Ascending aorta (tissue), 2 donors: ENCODE measurements around the gene HOTAIR. TPM values are rescaled to one million over a fixed set of nuclear protein-coding genes. Genes with fewer than 3 reads are reported as not detected.

Source experiments
- DNase-seq, 2 donors: peaks; one replicate each; pipeline ENCODE4 v3.0.0-alpha.2; 2019; ENCODE audit warnings: low spot score in 2 of 2
- H3K27ac ChIP-seq, 2 donors: fragments of 200-600 bp; sonication (generic); one replicate each; pipeline ENCODE4 v1.5.1; 2016 to 2017; ENCODE audit warnings: mild to moderate bottlenecking in 1 of 2
- H3K27me3 ChIP-seq: fragments of 200-600 bp; sonication (generic); one replicate; pipeline ENCODE4 v1.5.1; 2017
- H3K36me3 ChIP-seq, 2 donors: fragments of 200-600 bp; sonication (generic); one replicate each; pipeline ENCODE4 v1.5.1; 2016
- H3K4me1 ChIP-seq, 2 donors: fragments of 200-600 bp; sonication (generic); one replicate each; pipeline ENCODE4 v1.5.1; 2016 to 2017; ENCODE audit warnings: mild to moderate bottlenecking in 1 of 2
- H3K4me3 ChIP-seq, 2 donors: fragments of 200-600 bp; sonication (generic); one replicate each; pipeline ENCODE4 v1.5.1; 2016 to 2017; ENCODE audit warnings: mild to moderate bottlenecking in 1 of 2
- H3K9me3 ChIP-seq, 2 donors: fragments of 200-600 bp; sonication (generic); one replicate each; pipeline ENCODE4 v1.5.1; 2016
- intact Hi-C: fragments of 100-400 bp; cut with DNase I; formaldehyde crosslinking; loops from one replicate; pipeline ENCODE4 v1.15.1; 2023
- total RNA-seq: library from RNA; depleted of rRNA; stranded (reverse); fragments of >200 nt; gene quantifications from one replicate; pipeline ENCODE4 v1.1.0, GENCODE V29; 2016
- TF ChIP-seq, protein P1 (sequence below), 3 experiments: fragments of 200-600 bp in 2 of 3; fragments of 450-650 bp in 1 of 3; sonication (generic) in 2 of 3; IDR thresholded peaks; one replicate each; pipeline ENCODE4 v1.5.1; 2016 to 2019; ENCODE audit warnings: antibody characterized with exemption in 3 of 3, mild to moderate bottlenecking in 1 of 3, moderate library complexity in 1 of 3

The HOTAIR gene
- total RNA-seq, 1 donor from 2014 or later = not detected

DNA sequence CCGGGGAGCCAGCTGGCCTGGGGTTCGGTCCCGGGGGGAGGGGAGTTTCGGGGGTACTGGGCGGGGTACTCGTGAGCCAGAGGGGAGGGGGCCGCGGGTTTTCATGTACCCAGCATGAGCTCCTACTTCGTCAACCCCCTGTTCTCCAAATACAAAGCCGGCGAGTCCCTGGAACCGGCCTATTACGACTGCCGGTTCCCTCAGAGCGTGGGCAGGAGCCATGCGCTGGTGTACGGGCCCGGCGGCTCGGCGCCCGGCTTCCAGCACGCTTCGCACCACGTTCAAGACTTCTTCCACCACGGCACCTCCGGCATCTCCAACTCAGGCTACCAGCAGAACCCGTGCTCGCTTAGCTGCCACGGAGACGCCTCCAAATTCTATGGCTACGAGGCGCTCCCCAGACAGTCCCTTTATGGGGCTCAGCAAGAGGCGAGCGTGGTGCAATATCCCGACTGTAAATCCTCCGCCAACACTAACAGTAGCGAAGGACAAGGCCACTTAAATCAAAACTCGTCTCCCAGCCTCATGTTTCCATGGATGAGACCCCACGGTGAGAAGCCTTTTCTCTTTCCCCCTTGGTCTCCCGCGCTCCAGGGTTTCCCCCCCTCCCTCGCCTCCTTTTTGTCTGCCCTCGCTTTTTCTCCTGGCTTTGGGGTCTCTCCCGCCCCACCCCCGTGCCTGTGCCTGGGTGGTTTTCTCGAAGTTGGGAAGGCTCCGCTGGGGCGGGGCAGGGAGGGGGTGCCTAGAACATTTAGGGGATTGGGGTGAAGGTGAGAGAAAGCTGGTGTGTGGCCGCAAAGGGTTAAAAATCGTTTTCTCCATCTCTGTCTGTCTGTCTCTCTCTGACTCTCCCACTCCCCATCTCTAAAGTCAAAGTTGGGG lies 34.7 kb upstream of the HOTAIR start:
- no peak for DNase-seq
- H3K27ac ChIP-seq = peak overlapping the region in 1 of 2 donors; percentile 41
- intact Hi-C loops = loop anchor here (10.0 kb wide), 1 partner anchor 345 kb away; no protein-coding TSS in a partner anchor
- peak overlapping the region; percentile 56 to 59 for H3K4me3 ChIP-seq
- H3K36me3 ChIP-seq = no peaks in the 10 kb centered on the region
- TF ChIP-seq, protein P1, sequence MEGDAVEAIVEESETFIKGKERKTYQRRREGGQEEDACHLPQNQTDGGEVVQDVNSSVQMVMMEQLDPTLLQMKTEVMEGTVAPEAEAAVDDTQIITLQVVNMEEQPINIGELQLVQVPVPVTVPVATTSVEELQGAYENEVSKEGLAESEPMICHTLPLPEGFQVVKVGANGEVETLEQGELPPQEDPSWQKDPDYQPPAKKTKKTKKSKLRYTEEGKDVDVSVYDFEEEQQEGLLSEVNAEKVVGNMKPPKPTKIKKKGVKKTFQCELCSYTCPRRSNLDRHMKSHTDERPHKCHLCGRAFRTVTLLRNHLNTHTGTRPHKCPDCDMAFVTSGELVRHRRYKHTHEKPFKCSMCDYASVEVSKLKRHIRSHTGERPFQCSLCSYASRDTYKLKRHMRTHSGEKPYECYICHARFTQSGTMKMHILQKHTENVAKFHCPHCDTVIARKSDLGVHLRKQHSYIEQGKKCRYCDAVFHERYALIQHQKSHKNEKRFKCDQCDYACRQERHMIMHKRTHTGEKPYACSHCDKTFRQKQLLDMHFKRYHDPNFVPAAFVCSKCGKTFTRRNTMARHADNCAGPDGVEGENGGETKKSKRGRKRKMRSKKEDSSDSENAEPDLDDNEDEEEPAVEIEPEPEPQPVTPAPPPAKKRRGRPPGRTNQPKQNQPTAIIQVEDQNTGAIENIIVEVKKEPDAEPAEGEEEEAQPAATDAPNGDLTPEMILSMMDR (IDR thresholded peaks at IDR 0.05) = no peak
- no peaks in the 10 kb centered on the region for H3K9me3 ChIP-seq
- peaks cover 0 to 11% of the 10 kb centered on the region in 2 donors for H3K4me1 ChIP-seq
- peaks cover 5% of the 10 kb centered on the region for H3K27me3 ChIP-seq

- H3K4me1 ChIP-seq = peaks cover 0 to 11% of the 10 kb centered on the region in 2 donors
- TF ChIP-seq, protein P1 (IDR thresholded peaks at IDR 0.05) = no peak
- H3K36me3 ChIP-seq = no peaks in the 10 kb centered on the region
- DNase-seq = no peak
- no peak overlapping the region for H3K27ac ChIP-seq
- H3K4me3 ChIP-seq = no peak overlapping the region
- intact Hi-C loops = no loop called here
- peaks cover 5% of the 10 kb centered on the region for H3K27me3 ChIP-seq
- H3K9me3 ChIP-seq = no peaks in the 10 kb centered on the region
These were observed 33.5 kb upstream of the HOTAIR start for GRCh38 chr12:54008260-54008552.

- H3K9me3 ChIP-seq = no peaks in the 10 kb centered on the region
- TF ChIP-seq, protein P1 (IDR thresholded peaks at IDR 0.05) = no peak
- no peak for DNase-seq
- H3K4me3 ChIP-seq = no peak overlapping the region
- peaks cover 5% of the 10 kb centered on the region for H3K27me3 ChIP-seq
- H3K27ac ChIP-seq = no peak overlapping the region
- intact Hi-C loops = loop anchor here (2.0 kb wide), 2 partner anchors 25 to 193 kb away; partner anchors contain the start of gene HOXC5
- no peaks in the 10 kb centered on the region for H3K36me3 ChIP-seq
- H3K4me1 ChIP-seq = peaks cover 0 to 11% of the 10 kb centered on the region in 2 donors
These were observed 32.9 kb upstream of the HOTAIR start for GRCh38 chr12:54007538-54008259.

DNA sequence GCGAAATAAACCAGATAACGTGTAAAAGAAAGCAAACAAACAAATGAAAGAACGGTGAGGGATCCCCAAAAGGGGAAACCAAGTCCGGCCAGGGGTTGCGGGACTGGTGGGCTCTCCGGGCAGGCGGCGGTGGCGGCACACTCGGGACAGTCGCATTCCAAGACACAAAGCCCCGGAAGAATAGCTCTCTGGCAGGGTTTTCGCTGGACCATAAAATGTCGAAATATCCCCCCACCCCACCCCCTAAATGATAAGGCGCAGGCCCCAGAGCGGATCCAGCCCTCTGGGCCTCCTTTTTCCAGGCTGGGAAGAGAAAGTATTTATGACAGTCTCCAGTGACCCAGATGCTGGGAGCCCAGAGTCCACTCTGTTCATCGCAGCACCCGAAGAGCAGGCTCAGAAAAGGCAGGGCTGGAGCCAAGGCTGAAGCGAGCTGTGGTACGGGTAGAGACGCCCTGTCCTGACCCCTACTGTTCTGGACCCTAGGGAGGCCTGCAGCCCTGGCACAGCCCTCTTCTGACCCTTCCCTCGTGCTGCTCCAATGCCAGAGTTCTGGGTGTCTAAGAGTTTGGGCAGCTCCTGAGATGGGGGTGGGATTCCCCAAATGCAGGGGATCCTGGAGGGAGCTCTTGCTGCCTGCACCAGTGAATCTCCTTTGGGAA lies 31.9 kb upstream of the HOTAIR start:
- peak overlapping the region in 1 of 2 donors; percentile 28 for H3K4me3 ChIP-seq

More for the DNA sequence above, 31.9 kb upstream of the HOTAIR start:
- Histone ChIP-seq H3K36me3 (no peaks in the 10 kb centered on the region), H3K4me1 (peaks cover 0 to 11% of the 10 kb centered on the region in 2 donors), H3K27me3 (peaks cover 5% of the 10 kb centered on the region), H3K9me3 (no peaks in the 10 kb centered on the region), H3K27ac (no peak overlapping the region)
- no peak for DNase-seq
- intact Hi-C loops = loop anchor here (1.0 to 2.0 kb wide), 4 partner anchors 26 to 201 kb away; partner anchors contain the start of gene HOXC5
- TF ChIP-seq, protein P1 (IDR thresholded peaks at IDR 0.05) = no peak
